Duodenal mucosa (tissue), 2 donors: ENCODE results near the gene PRMT3.
"Not testable (repeated sequence)": the region's sequence is repeated elsewhere in the genome, so short reads cannot be mapped to it uniquely, and the experiment has no call there.

Source experiments
- H3K27ac ChIP-seq: one replicate; pipeline ENCODE4 v1.7.0; 2013; ENCODE audit warnings: low read depth, low read length
- H3K27me3 ChIP-seq, 2 donors: one replicate each; pipeline ENCODE4 v1.7.0; 2013; ENCODE audit warnings: low read length in 2 of 2, control low read depth in 1 of 2; ENCODE audit not compliant: insufficient read depth in 2 of 2, control insufficient read depth in 1 of 2
- H3K36me3 ChIP-seq, 2 donors: one replicate each; pipeline ENCODE4 v1.7.0; 2013; ENCODE audit warnings: low read length in 2 of 2, control low read depth in 1 of 2; ENCODE audit not compliant: insufficient read depth in 2 of 2, control insufficient read depth in 1 of 2
- H3K4me1 ChIP-seq, 2 donors: one replicate each; pipeline ENCODE4 v1.7.0; 2013; ENCODE audit warnings: low read length in 2 of 2, control low read depth in 1 of 2; ENCODE audit not compliant: insufficient read depth in 2 of 2, control insufficient read depth in 1 of 2
- H3K4me3 ChIP-seq, 2 donors: one replicate each; pipeline ENCODE4 v1.7.0; 2013; ENCODE audit warnings: low read length in 2 of 2, low read depth in 1 of 2
- H3K9ac ChIP-seq, 2 donors: one replicate each; pipeline ENCODE4 v1.7.0; 2013; ENCODE audit warnings: low read length in 2 of 2, low read depth in 1 of 2
- H3K9me3 ChIP-seq, 2 donors: one replicate each; pipeline ENCODE4 v1.7.0; 2013; ENCODE audit warnings: low read length in 2 of 2, control low read depth in 1 of 2; ENCODE audit not compliant: control insufficient read depth in 1 of 2

Gene PRMT3

DNA sequence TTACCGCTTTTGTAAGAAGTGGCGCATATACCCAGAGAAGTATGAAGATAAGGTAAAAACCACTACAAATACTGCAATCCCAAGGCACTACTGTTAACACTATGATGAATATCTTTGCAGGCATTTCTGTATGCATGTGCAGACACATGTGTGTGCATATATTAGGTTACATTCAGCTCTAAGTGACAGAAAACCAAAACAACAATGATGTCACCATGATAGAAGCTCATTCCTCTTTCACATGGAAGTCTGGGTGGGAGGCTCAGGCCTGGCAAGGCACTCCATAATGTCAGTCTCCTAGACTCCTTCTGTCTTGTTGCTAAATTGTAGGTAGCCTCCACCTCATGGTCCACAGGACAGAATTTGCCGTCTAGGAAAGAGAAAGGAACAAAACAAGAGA lies 148.8 kb downstream of the PRMT3 start:
- Histone ChIP-seq H3K27me3 (peaks cover 0 to 3% of the 10 kb centered on the region in 2 donors), H3K36me3 (no peaks in the 10 kb centered on the region), H3K4me1 (no peaks in the 10 kb centered on the region), H3K27ac (no peak overlapping the region), H3K4me3 (no peak overlapping the region), H3K9me3 (peaks cover 0 to 2% of the 10 kb centered on the region in 2 donors), H3K9ac (no peak overlapping the region)

- Histone ChIP-seq H3K4me1 (no peaks in the 10 kb centered on the region), H3K36me3 (no peaks in the 10 kb centered on the region), H3K4me3 (no peak overlapping the region), H3K27me3 (peaks cover 0 to 3% of the 10 kb centered on the region in 2 donors), H3K9ac (no peak overlapping the region), H3K27ac (no peak overlapping the region), H3K9me3 (peaks cover 0 to 2% of the 10 kb centered on the region in 2 donors)
These were observed 149.3 kb downstream of the PRMT3 start for GRCh38 chr11:20536784-20537183.

DNA sequence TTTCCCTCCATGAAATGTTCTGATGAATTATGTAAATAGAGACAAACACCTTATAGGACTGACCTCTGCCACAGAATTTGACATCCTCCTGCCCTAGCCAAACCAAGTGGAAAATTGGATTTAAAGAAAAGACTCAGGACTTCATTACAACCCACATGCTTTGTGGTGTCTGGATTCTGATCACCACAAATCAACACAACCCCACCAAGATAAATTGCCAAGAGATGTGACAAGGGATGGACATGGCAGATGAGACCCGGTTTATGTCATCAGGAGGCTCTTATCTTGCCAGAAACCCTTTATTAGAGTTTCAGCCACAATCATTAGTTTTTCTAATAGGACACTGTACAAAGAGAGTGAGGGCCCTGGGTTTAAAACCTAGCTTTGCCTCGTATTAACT lies 154.0 kb downstream of the PRMT3 start:
- Histone ChIP-seq H3K9me3 (peaks cover 0 to 2% of the 10 kb centered on the region in 2 donors), H3K4me3 (no peak overlapping the region), H3K27me3 (no peaks in the 10 kb centered on the region), H3K9ac (no peak overlapping the region), H3K4me1 (no peaks in the 10 kb centered on the region), H3K36me3 (no peaks in the 10 kb centered on the region), H3K27ac (no peak overlapping the region)

- no peaks in the 10 kb centered on the region for H3K27me3 ChIP-seq
These were observed 157.2 kb downstream of the PRMT3 start for GRCh38 chr11:20544603-20545237.

DNA sequence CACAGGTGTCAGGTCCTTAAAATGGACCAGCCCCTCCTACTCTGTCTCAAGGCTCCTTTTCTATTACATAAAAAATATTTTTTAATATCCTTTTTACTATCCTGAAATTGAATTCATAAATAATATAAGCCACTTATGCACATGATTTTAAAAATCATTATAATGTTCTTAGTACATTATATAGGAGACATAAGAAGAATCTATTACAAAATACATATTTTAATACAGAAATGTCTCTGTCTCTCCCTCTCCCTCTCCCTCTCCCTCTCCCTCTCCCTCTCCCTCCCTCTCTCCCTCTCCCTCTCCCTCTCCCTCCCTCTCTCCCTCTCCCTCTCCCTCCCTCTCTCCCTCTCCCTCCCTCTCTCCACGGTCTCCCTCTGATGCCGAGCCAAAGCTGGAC lies 159.9 kb downstream of the PRMT3 start:
- Histone ChIP-seq H3K36me3 (no peaks in the 10 kb centered on the region), H3K9ac (no peak overlapping the region), H3K9me3 (no peaks in the 10 kb centered on the region), H3K27me3 (no peaks in the 10 kb centered on the region), H3K4me1 (no peaks in the 10 kb centered on the region), H3K4me3 (no peak overlapping the region), H3K27ac (no peak overlapping the region)

More at GRCh38 chr11:20544603-20545237, 157.2 kb downstream of the PRMT3 start:
- H3K36me3 ChIP-seq = no peaks in the 10 kb centered on the region
- no peaks in the 10 kb centered on the region for H3K4me1 ChIP-seq
- H3K27ac ChIP-seq = no peak overlapping the region
- no peaks in the 10 kb centered on the region for H3K9me3 ChIP-seq
- no peak overlapping the region for H3K9ac ChIP-seq
- H3K4me3 ChIP-seq = no peak overlapping the region

- no peaks in the 10 kb centered on the region for H3K4me1 ChIP-seq
- no peaks in the 10 kb centered on the region for H3K27me3 ChIP-seq
- H3K9ac ChIP-seq = no peak overlapping the region
- no peaks in the 10 kb centered on the region for H3K36me3 ChIP-seq
- no peak overlapping the region for H3K4me3 ChIP-seq
- no peak overlapping the region for H3K27ac ChIP-seq
- H3K9me3 ChIP-seq = peaks cover 0 to 3% of the 10 kb centered on the region in 2 donors
These were observed 163.6 kb downstream of the PRMT3 start for GRCh38 chr11:20551096-20551495.

DNA sequence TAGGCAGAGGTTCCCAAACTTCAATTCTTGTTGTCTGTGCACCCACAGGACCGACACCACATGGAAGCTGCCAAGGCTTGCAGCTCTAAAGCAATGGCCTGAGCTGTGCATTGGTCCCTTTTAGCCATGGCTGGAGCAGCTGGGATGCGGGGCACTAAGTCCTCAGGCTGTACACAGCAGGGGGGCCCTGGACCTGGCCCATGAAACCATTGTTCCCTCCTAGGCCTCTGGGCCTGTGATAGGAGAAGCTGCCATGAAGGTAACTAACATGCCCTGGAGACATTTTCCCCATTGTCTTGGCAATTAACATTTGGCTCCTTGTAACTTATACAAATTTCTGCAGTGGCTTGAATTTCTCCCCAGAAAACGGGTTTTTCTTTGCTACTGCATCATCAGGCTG lies 168.3 kb downstream of the PRMT3 start:
- no peak overlapping the region for H3K9ac ChIP-seq
- H3K9me3 ChIP-seq = peaks cover 0 to 3% of the 10 kb centered on the region in 2 donors
- no peak overlapping the region for H3K27ac ChIP-seq
- H3K36me3 ChIP-seq = no peaks in the 10 kb centered on the region
- H3K4me1 ChIP-seq = peaks cover 0 to 3% of the 10 kb centered on the region in 2 donors
- H3K27me3 ChIP-seq = peaks cover 0 to 2% of the 10 kb centered on the region in 2 donors
- H3K4me3 ChIP-seq = no peak overlapping the region

- not testable (repeated sequence) for H3K4me1 ChIP-seq, H3K4me3 ChIP-seq, H3K27me3 ChIP-seq, H3K9me3 ChIP-seq, H3K9ac ChIP-seq, H3K36me3 ChIP-seq, H3K27ac ChIP-seq
These were observed 168.9 kb downstream of the PRMT3 start for GRCh38 chr11:20556396-20556795.

DNA sequence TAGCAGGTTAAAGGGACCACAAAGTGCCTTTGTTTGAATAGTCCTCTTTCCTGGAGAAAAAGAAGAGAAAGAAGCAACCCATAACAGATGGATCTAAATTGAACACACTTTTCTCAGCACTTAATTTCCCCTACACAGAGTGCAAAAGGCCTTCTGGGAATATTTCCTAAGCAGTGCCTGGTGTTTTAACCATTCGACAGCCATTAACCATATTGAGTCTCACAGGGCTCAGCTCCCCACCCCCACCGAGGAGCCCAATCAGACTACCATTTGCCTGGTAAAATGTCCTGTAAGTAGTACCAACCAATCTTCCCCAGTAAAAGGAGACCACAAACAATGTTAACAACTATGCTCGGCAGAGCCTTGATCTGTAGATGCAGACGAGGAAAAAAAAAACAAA lies 171.2 kb downstream of the PRMT3 start:
- peaks cover 0 to 3% of the 10 kb centered on the region in 2 donors for H3K4me1 ChIP-seq
- no peak overlapping the region for H3K27ac ChIP-seq
- no peak overlapping the region for H3K9ac ChIP-seq
- no peak overlapping the region for H3K4me3 ChIP-seq
- peaks cover 0 to 3% of the 10 kb centered on the region in 2 donors for H3K9me3 ChIP-seq
- no peaks in the 10 kb centered on the region for H3K36me3 ChIP-seq
- peaks cover 0 to 2% of the 10 kb centered on the region in 2 donors for H3K27me3 ChIP-seq
